GM12801 (cell line): ENCODE data around the gene OPRL1.

ENCODE experiments used
- TF ChIP-seq, protein P1 (sequence below): IDR thresholded peaks from one replicate; pipeline ENCODE4 v1.5.1; 2011; ENCODE audit warnings: control low read depth; ENCODE audit not compliant: insufficient read length; ENCODE audit errors: extremely low read depth

Gene OPRL1

DNA sequence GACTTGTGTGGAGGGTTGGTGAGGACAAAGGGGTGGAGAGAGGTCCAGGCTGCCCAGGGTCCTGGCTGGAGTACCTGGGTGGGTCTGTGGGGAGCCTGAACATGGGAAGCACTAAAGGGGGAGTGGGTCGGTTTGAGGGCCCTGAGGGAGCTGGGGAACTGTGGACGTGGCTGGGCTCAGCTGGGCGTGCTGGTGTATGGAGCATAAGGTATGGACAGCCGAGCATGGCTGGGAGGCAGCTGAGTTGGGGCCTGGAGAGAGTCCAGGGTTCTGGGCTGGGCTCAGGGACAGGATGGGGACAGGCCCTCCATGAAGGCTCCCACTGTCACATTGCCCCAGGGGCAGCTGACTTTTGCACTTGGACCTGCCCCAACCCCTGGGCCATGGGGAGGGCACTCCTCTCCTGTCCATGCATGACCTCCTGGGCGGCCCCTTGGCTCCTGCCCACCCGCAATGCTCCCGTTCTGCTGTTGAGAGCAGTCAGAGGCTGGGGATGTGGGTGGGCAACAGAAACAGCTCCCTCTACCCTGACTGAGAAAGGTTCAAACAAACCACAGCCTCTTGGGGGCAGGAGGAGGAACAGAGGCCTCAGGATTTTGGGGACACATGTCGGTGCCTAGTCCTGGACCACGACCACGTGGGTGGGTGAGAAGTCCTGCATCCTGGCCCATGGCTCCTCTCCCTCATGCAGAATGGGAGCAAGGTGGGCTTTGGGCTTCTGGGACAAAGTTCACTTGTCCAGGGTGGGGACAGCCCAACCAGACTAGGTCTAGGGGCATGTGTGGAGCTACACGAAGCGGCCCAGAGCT lies 39.4 kb upstream of the OPRL1 start:
- TF ChIP-seq, protein P1, sequence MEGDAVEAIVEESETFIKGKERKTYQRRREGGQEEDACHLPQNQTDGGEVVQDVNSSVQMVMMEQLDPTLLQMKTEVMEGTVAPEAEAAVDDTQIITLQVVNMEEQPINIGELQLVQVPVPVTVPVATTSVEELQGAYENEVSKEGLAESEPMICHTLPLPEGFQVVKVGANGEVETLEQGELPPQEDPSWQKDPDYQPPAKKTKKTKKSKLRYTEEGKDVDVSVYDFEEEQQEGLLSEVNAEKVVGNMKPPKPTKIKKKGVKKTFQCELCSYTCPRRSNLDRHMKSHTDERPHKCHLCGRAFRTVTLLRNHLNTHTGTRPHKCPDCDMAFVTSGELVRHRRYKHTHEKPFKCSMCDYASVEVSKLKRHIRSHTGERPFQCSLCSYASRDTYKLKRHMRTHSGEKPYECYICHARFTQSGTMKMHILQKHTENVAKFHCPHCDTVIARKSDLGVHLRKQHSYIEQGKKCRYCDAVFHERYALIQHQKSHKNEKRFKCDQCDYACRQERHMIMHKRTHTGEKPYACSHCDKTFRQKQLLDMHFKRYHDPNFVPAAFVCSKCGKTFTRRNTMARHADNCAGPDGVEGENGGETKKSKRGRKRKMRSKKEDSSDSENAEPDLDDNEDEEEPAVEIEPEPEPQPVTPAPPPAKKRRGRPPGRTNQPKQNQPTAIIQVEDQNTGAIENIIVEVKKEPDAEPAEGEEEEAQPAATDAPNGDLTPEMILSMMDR, result no peak

DNA sequence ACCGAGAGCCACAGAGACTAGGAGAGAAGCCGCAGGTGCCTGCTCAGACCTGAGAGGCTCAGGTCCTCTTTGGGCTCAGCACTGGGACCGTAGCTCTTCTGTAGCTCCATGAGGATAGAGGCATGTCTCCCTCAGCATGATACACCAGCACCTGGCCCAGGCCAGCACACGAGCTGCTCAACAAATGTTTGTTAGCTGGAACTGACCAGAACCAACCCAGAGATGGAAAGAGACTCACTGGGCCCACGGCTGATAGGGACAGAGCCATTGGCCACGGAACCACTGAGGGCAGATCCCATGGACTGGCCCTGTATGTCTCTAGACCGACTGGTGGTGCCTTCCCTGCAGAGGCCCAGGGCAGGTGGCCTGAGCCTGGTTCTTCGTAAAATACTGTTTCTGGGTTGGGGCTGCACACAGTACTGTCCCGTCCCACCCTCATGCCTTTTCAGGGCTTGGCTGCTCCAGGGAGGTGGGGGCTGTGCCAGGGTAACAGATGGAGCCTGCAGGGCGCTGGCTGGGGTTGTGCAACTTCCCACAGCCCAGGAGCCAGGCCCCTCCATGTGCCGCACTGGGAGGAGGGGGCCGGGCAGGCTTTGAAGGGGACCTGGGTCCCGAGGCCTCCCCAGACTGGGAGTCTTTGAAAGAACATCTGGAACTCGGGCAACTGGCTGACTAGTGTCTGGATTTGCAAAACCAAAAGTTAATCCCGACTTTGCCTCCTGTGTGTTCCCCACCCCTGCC lies 38.7 kb upstream of the OPRL1 start:
- TF ChIP-seq, protein P1, result no peak

DNA sequence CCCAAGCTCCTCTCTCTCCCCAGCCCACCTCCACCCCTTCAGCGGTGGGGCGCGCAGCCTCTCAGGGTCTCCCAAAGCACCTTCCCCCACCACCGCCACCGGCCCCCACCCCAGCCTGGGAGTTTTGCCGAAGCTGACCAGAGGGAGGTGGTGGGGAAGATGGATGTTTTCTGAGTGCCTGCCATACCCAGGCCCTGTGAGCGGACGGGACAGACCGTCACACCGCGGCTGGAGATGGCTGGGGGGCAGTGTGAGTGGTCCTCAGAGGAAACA lies 38.2 kb upstream of the OPRL1 start:
- TF ChIP-seq, protein P1, result no peak

DNA sequence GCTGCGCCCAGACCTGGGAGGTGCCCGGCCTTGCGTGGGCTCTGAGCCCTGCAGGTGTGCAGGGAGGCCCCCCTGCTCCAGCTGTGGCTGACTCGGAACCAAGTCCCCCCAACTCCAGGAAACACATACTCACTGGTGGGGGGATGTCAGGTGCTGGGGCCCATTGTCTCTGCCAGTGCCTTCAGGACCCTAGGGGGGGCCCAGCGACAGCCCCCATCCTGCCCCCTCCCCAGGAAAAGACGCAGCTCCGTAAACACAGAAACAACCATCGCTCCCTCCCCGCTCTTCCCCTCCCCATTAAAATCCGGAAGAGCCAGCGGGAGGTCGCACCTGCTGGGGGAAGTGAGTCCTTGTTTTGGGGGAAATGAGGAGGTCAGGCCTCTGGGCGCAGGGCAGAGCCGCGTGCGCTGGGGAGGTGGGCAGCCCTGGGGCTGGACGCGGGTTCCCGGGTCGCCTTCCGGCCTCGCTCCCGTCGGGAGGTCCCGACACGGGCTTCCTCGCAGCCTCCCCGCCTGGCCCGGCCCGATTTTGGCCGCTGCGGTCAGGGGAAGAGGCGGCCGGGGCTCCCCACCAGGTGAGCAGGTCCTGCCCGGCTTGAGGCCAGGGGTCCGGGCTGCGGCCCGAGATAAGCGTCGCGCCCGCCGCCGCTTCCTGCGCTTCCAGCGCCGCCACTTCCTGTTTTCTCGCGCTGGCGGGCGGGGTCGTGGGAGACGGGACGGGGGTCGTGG lies 37.7 kb upstream of the OPRL1 start:
- TF ChIP-seq, protein P1, result no peak

DNA sequence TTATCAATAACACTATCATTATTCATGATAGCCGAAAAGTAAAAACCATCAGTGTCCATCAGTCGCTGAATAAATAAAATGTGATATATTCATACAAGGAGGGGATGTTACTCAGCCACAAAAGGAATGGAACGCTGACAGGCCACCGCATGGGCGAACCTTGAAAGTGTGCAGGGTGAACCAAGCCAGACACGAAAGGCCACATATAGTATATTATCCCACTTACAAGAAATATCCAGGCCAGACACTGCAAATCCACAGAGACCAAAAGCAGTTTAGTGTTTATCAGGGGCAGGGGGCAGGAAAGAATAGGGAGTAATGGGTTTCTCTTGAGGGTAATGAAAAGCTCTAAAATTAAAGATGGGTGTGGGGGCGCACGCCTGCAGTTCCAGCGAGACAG lies 36.1 kb upstream of the OPRL1 start:
- TF ChIP-seq, protein P1, result no peak

DNA sequence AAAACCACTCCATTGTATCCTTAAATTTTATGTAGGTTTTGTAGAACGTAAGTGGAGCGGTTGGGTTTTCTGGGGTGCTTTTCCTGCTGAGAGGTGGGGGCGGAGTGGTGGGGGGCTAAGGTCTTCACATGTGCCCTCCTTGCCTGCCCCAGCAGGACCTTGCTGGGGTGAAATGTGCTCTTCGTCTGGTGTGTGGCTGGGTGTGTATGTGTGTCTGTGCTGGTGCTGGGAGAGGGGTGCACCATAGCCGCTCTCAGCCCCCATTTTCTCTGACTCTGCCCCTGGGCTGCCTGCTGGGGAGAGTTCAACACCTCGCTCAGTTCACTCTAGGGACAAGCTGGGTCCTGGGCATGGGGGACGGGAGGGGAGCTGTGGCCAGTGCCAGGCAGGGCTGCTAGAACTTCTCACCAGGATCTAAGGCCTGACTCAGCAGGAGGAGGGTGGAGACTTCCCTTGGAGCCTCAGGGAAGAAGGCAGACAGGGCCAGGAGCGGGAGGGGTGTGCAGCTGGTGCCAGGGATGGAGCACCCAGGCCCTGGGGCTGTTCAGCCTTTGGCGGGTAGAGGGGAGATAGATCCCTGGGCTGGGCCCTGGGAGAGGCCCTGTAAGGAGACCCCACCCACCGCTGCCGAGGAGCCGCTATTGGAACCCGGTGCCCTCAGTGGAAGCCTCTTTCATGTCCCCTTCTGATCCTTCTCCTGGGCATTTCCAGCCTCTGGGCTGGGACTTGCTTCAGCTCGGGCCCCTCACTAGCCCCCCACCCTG lies 35.2 kb upstream of the OPRL1 start:
- TF ChIP-seq, protein P1, result no peak
